GM12875 (cell line): ENCODE measurements around the gene USP43.

ENCODE experiments used
- H3K4me3 ChIP-seq: one replicate; pipeline ENCODE4 v1.5.1; 2011; ENCODE audit warnings: low read depth, low read length, control low read depth
- CTCF ChIP-seq: IDR thresholded peaks from 2 replicates; pipeline ENCODE4 v1.5.1; 2011; ENCODE audit warnings: low read depth, mild to moderate bottlenecking, control low read depth, inconsistent platforms, low read length, moderate library complexity, borderline replicate concordance; ENCODE audit not compliant: insufficient read depth

The USP43 gene

GRCh38 chr17:9666461-9667050, 21.2 kb downstream of the USP43 start:
- no peak overlapping the region for H3K4me3 ChIP-seq
- TF ChIP-seq CTCF: no peak

GRCh38 chr17:9668517-9668916, 23.2 kb downstream of the USP43 start:
- H3K4me3 ChIP-seq: no peak overlapping the region
- no peak for TF ChIP-seq CTCF

DNA sequence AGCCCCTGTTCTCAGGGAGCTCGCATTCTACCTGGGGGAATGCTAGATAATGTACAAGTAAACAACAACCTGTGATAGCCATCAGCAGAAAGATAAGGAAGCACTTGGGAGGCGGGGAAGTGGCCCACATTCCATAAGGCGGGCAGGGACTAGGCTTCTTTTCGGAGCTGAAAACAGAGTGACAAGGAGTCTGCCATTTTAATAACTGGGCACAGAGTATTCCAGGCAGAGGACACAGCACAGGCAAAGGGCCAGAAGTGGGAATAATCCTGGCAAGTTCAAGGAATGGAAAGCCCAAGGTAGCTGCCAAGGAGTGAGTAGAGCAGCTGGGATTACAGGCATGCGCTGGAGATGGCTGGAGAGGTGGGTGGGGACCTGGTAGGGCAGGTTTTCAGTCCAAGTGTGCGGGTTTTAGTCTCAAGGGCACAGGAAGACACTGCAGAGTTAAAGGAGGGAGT, 24.3 kb downstream of the USP43 start:
- TF ChIP-seq CTCF: no peak

GRCh38 chr17:9670596-9670995, 25.3 kb downstream of the USP43 start:
- no peak for TF ChIP-seq CTCF
- no peak overlapping the region for H3K4me3 ChIP-seq

More for the DNA sequence above, 24.3 kb downstream of the USP43 start:
- no peak overlapping the region for H3K4me3 ChIP-seq

DNA sequence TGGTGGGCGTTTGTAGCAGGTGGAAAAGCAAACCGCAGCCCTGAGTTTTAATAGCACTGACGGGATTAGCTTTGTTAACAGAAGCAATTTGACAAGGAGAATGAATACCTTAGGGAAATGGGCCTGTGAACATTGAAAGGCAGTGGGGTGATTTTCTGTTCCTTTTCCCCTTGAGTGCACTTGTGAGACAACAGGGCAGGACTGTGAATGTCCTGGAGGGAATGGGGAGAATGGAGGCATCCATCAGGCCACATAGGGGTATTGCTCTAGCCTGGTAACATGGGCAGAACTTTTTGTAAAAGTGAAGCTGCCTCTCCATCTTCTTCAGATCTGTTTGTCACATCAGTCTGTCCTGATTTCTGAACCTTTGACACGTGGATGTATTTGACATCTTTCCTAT, 26.2 kb downstream of the USP43 start:
- no peak for TF ChIP-seq CTCF
- H3K4me3 ChIP-seq: no peak overlapping the region

- H3K4me3 ChIP-seq: no peak overlapping the region
- no peak for TF ChIP-seq CTCF
These were observed 26.9 kb downstream of the USP43 start for GRCh38 chr17:9672266-9672665.

- H3K4me3 ChIP-seq: no peak overlapping the region
These were observed 27.4 kb downstream of the USP43 start for GRCh38 chr17:9672691-9673090.

More at GRCh38 chr17:9672691-9673090, 27.4 kb downstream of the USP43 start:
- TF ChIP-seq CTCF: no peak
